ENCODE data around the gene TRDN. TPM values are rescaled to one million over a fixed set of nuclear protein-coding genes. Genes with fewer than 3 reads are reported as not detected.
"Not testable (repeated sequence)": the region's sequence is repeated elsewhere in the genome, so short reads cannot be mapped to it uniquely, and the experiment has no call there.

The TRDN gene
- total RNA-seq, 2 experiments from 2014 or later = not detected

DNA sequence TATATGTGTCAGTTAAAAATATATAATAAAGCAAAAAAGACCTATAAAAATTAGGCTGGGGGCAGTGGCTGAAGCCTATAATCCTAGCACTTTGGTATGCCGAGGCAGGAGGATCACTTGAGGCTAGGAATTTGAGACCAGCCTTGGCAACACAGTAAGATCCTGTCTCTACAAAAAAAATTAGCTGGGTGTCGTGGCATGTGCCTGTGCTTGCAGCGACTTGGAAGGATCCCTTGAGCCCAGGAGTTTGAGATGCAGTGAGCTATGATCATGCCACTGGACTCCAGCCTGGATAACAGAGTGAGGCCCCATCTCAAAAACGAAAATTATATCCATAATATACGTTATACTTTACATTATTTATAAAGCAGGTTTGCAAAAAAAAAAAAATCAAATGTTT lies 20.7 kb downstream of the TRDN start:
- POLR2A ChIA-PET = no interaction called here
- Mint-ChIP-seq H3K4me3 (no peak overlapping the region), H3K27ac (no peak overlapping the region), H3K36me3 (ENCODE audit: low read depth) (no peaks in the 10 kb centered on the region), H3K9me3 (no peaks in the 10 kb centered on the region), H3K4me1 (no peaks in the 10 kb centered on the region), H3K27me3 (no peaks in the 10 kb centered on the region)
- DNase-seq = no peak
- CTCF ChIA-PET = no interaction called here

DNA sequence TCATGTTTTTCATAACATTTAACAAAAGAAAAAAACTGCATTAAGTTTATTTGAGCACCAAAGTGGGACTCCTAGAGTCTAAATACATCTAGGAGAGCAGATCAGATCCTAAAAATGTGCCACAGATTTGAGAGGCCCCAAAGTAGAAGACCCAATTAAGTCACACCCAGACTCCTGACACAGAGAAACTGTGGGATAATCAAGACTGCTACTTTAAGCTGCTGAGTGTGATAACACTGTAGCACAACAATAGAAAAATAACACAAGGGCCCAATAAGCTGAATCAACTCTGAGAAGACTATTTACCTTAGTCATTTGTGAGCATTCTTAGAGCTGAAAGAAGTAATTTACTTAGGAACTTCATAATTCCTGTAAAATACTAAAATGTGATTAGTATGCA lies 26.0 kb downstream of the TRDN start:
- no peaks in the 10 kb centered on the region for H3K9me3 Mint-ChIP-seq
- H3K27me3 Mint-ChIP-seq = no peaks in the 10 kb centered on the region
- no peak overlapping the region for H3K4me3 Mint-ChIP-seq
- H3K4me1 Mint-ChIP-seq = no peaks in the 10 kb centered on the region
- H3K27ac Mint-ChIP-seq = no peak overlapping the region
- ChIA-PET CTCF (no interaction called here), POLR2A (no interaction called here)
- DNase-seq = no peak
- H3K36me3 Mint-ChIP-seq (ENCODE audit: low read depth) = no peaks in the 10 kb centered on the region

DNA sequence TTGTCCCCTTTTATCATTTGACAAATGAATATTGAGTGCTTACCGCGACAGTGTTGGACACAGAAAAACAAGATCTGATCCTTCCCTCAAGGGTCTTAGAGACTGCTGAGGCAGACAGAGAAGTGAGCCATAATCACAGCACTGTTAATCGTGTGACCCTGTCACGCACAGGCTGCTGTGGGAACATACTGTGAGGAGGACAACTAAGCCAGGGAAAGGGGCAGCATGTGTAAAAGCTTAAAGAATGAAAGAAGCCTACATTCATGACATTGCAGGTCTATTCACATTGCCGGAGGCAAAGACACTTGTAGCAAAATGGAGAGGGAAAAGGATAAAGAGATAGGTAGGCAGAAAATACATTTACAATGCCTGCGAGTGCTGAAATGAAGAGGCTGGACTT lies 32.7 kb downstream of the TRDN start:
- Mint-ChIP-seq H3K27ac (no peak overlapping the region), H3K9me3 (no peaks in the 10 kb centered on the region), H3K4me3 (no peak overlapping the region), H3K27me3 (no peaks in the 10 kb centered on the region), H3K4me1 (no peaks in the 10 kb centered on the region), H3K36me3 (ENCODE audit: low read depth) (no peaks in the 10 kb centered on the region)
- CTCF ChIA-PET = no interaction called here
- POLR2A ChIA-PET = no interaction called here
- no peak for DNase-seq

DNA sequence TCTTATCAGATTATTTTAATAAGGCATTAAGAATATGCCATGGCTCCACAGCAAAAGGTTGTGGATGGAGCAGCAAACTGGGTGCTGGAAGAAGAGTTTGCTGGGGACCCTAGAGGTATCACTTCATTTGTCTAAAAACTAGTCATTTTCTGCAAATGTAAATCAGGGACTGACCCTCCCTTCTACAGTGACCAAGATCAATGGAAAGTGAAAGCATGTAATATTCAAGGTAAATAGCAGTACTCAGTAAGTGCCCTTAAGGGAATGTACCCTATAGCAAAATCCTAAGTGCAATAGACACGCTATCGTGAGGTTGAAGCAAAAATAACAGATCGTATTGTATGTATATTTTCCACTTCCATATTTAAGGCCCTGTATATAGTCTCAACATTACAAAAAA lies 38.7 kb downstream of the TRDN start:
- no peak overlapping the region for H3K4me3 Mint-ChIP-seq
- H3K36me3 Mint-ChIP-seq (ENCODE audit: low read depth) = no peaks in the 10 kb centered on the region
- H3K27ac Mint-ChIP-seq = no peak overlapping the region
- no peaks in the 10 kb centered on the region for H3K27me3 Mint-ChIP-seq
- ChIA-PET CTCF (no interaction called here), POLR2A (no interaction called here)
- no peaks in the 10 kb centered on the region for H3K4me1 Mint-ChIP-seq
- H3K9me3 Mint-ChIP-seq = no peaks in the 10 kb centered on the region
- no peak for DNase-seq

DNA sequence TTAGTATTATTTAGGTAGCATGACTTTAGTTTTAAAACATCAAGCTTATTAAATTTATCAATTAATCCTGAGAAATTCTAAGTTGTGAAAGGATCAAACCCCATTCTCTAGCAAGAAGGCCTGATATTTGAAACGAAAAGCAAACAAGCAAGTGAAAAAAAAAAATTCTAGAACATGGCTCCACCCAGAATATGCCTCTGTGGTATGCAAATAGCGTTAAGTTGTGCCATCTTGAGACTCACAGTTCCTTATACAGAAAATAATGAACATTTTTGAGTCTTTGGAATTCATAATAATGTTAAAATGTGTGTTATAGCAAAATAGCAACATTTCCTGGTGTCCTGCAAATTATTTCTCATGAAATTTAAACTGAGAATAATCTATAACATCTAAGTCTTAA lies 42.0 kb downstream of the TRDN start:
- no peaks in the 10 kb centered on the region for H3K9me3 Mint-ChIP-seq
- H3K27me3 Mint-ChIP-seq = no peaks in the 10 kb centered on the region
- no peak overlapping the region for H3K27ac Mint-ChIP-seq
- no peaks in the 10 kb centered on the region for H3K36me3 Mint-ChIP-seq (ENCODE audit: low read depth)
- no peak overlapping the region for H3K4me3 Mint-ChIP-seq
- CTCF ChIA-PET = no interaction called here
- no peaks in the 10 kb centered on the region for H3K4me1 Mint-ChIP-seq
- POLR2A ChIA-PET = no interaction called here
- no peak for DNase-seq

DNA sequence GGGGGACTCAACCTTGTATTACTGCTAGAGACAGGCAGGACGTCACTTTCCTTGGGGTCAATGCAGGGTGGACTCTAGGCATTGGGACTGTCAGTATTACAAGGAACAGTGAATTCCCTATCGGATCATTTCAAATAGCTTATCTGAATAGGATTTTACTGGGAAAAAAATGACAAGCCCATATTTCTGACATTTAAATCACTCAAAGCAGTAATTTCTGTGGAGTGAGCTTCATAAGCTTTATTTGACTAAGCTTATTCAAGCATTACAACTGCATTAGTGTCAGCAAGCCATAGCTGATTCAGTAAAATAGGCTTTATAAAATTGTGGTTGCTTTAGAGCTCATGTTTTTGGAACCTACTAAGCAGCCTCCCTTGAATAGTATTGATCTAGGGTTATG lies 44.3 kb downstream of the TRDN start:
- no peak for DNase-seq
- H3K4me1 Mint-ChIP-seq = no peaks in the 10 kb centered on the region
- H3K9me3 Mint-ChIP-seq = no peaks in the 10 kb centered on the region
- POLR2A ChIA-PET = no interaction called here
- no peak overlapping the region for H3K27ac Mint-ChIP-seq
- H3K4me3 Mint-ChIP-seq = no peak overlapping the region
- H3K36me3 Mint-ChIP-seq (ENCODE audit: low read depth) = no peaks in the 10 kb centered on the region
- CTCF ChIA-PET = no interaction called here
- no peaks in the 10 kb centered on the region for H3K27me3 Mint-ChIP-seq

DNA sequence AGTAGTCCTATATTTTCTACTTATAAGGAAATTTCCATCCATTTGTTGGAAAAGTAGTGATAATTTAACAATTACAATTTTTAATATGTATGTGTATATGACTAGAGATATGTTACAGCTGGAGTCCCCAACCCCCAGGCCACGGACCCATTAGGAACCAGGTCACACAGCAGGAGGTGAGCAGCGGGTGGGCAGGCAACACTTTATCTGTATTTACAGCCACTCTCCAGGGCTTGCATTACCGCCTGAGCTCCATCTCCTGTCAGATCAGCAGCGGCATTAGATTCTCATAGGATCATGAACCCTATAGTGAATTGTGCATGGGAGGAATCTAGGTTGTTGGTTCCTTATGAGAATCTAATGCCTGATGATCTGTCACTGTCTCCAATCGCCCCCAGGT lies 46.8 kb downstream of the TRDN start:
- H3K4me1 Mint-ChIP-seq = no peaks in the 10 kb centered on the region
- H3K27ac Mint-ChIP-seq = no peak overlapping the region
- no peaks in the 10 kb centered on the region for H3K36me3 Mint-ChIP-seq (ENCODE audit: low read depth)
- ChIA-PET CTCF (interaction anchor here (0.5 kb wide), 1 partner anchor 24 kb away, joined by 3 read pairs; no protein-coding TSS in a partner anchor), POLR2A (no interaction called here)
- H3K9me3 Mint-ChIP-seq = no peaks in the 10 kb centered on the region
- H3K4me3 Mint-ChIP-seq = no peak overlapping the region
- no peaks in the 10 kb centered on the region for H3K27me3 Mint-ChIP-seq
- no peak for DNase-seq

DNA sequence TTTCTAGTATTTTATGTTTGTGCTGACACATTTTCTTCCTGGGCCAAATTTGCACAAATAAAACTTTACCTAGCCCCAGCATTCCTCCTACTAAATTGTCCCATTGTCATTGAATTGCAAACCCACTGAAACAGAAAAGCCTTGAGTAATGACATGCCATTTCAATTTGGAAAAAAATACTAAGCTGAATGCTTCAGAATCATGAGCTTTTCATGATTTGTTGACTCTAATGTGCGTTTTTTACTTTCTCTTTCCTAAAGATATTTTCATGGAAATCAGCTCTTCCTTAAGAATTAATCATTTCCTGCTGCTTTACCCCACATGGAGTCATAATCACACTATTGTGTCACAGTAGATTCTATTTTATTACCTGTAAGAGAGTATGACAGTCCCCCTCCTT lies 47.4 kb downstream of the TRDN start:
- Mint-ChIP-seq H3K27ac (no peak overlapping the region), H3K4me3 (no peak overlapping the region), H3K9me3 (no peaks in the 10 kb centered on the region), H3K36me3 (ENCODE audit: low read depth) (no peaks in the 10 kb centered on the region), H3K27me3 (no peaks in the 10 kb centered on the region), H3K4me1 (no peaks in the 10 kb centered on the region)
- ChIA-PET POLR2A (no interaction called here), CTCF (no interaction called here)
- no peak for DNase-seq

DNA sequence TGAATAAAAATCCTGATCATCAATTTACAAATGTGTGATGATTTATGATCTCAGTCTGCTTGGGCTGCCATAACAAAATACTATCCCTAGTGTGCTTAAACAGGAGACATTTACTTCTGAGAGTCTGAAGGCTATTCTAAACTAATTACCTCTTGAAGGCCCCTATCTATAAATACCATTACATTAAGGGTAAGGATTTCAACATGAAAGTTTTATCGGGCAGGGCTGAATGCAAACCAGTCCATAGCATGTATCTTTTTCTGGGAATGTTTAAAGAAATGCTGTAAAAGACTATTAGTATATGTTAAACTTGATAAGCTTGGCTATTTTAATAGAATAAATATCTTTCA lies 48.2 kb downstream of the TRDN start:
- Mint-ChIP-seq H3K27ac (no peak overlapping the region), H3K4me1 (no peaks in the 10 kb centered on the region), H3K27me3 (no peaks in the 10 kb centered on the region), H3K36me3 (ENCODE audit: low read depth) (no peaks in the 10 kb centered on the region), H3K4me3 (no peak overlapping the region), H3K9me3 (no peaks in the 10 kb centered on the region)
- ChIA-PET POLR2A (no interaction called here), CTCF (no interaction called here)
- no peak for DNase-seq

DNA sequence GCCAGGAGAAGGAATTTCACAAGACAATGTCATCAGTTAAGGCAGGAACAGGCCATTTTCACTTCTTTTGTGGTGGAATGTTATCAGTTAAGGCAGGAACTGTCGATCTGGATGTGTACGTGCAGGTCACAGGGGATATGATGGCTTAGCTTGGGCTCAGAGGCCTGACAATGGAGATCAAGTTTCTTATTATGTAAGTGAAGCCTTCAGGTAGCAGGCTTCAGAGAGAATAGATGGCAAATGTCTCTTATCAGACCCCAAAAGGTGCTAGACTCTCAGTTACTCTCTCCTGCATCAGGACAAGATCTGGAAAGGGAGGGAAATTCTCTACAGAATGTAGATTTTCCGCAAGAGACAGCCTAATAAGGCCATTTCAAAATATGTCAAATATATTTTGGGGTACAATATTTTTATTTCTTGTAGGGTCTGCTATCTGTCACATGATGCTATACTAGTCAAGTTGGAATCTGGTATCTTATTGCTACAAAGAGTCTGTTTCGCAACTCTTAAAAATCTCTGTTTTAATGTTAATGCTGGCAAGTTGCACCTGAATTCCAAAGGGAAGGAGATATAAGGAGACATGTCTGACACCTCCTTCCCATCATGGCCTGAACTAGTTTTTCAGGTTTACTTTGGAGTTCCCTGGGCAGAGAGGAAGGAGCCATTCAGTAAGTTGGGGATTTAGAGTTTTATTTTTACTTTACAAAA lies 48.8 kb downstream of the TRDN start:
- H3K4me1 Mint-ChIP-seq = no peaks in the 10 kb centered on the region
- no peak overlapping the region for H3K4me3 Mint-ChIP-seq
- H3K36me3 Mint-ChIP-seq (ENCODE audit: low read depth) = no peaks in the 10 kb centered on the region
- H3K27ac Mint-ChIP-seq = no peak overlapping the region
- H3K27me3 Mint-ChIP-seq = no peaks in the 10 kb centered on the region
- POLR2A ChIA-PET = no interaction called here
- no peak for DNase-seq
- CTCF ChIA-PET = no interaction called here
- H3K9me3 Mint-ChIP-seq = no peaks in the 10 kb centered on the region

DNA sequence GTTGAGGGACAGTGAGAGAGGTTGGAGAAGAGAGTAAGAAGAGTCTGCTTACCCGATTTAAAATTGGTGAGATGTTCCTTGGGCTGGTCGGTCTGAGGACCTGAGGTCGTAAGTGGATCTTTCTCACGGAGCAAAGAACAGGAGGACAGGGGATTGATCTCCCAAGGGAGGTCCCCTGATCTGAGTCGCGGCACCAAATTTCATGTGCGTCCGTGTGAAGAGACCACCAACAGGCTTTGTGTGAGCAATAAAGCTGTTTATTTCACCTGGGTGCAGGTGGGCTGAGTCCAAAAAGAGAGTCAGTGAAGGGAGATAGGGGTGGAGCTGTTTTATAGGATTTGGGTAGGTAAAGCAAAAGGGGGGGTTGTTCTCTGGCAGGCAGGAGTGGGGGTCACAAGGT lies 49.3 kb downstream of the TRDN start:
- H3K27ac Mint-ChIP-seq; H3K27me3 Mint-ChIP-seq; H3K36me3 Mint-ChIP-seq (ENCODE audit: low read depth); CTCF ChIA-PET; H3K4me3 Mint-ChIP-seq; H3K4me1 Mint-ChIP-seq; POLR2A ChIA-PET; H3K9me3 Mint-ChIP-seq; DNase-seq: not testable (repeated sequence)

DNA sequence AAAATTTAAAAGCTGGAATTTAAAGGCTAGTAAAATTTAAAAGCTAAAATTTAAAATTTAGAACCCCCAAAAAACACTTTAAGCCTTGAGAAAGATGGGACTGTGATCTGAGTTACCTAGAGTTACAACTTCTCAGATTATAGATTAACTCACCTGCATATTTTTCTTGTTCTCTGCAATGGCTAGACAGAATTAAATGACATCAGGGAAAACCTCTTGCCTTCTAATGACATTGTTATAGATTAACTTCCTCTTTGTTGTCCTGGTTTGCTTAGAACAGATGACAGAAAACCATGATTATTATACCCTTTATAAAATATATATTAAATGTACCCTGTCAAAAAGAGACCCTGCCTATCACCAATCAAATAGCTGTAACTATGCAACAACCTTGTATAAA lies 56.4 kb downstream of the TRDN start:
- no peak for DNase-seq
- peaks cover 2% of the 10 kb centered on the region for H3K9me3 Mint-ChIP-seq
- CTCF ChIA-PET = no interaction called here
- no peak overlapping the region for H3K4me3 Mint-ChIP-seq
- H3K36me3 Mint-ChIP-seq (ENCODE audit: low read depth) = no peaks in the 10 kb centered on the region
- no peaks in the 10 kb centered on the region for H3K4me1 Mint-ChIP-seq
- POLR2A ChIA-PET = interaction anchor here (0.6 kb wide), 1 partner anchor 808 kb away, joined by 3 read pairs; no protein-coding TSS in a partner anchor
- no peak overlapping the region for H3K27ac Mint-ChIP-seq
- H3K27me3 Mint-ChIP-seq = no peaks in the 10 kb centered on the region

DNA sequence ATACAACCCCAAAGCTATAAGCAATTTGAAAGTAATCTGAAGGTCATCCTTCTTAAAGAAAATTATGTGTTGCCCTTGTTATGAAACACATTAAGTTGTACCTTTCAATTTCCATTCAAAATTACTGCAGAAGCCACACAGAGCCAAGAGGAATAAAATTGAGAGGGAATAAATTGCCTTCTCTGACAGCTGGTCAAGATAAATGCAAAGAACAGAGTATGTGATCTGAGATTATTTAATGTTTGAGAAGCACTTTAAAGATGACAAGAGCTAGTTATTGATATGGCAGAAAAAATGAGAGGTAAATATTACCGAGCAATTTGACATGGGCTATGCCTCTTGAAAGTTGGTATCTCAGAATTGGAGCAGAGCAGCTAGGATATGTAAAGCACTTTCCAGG lies 61.6 kb downstream of the TRDN start:
- Mint-ChIP-seq H3K9me3 (no peaks in the 10 kb centered on the region), H3K4me1 (no peaks in the 10 kb centered on the region), H3K27me3 (no peaks in the 10 kb centered on the region), H3K27ac (no peak overlapping the region), H3K36me3 (ENCODE audit: low read depth) (no peaks in the 10 kb centered on the region), H3K4me3 (no peak overlapping the region)
- POLR2A ChIA-PET = no interaction called here
- no peak for DNase-seq
- CTCF ChIA-PET = no interaction called here

DNA sequence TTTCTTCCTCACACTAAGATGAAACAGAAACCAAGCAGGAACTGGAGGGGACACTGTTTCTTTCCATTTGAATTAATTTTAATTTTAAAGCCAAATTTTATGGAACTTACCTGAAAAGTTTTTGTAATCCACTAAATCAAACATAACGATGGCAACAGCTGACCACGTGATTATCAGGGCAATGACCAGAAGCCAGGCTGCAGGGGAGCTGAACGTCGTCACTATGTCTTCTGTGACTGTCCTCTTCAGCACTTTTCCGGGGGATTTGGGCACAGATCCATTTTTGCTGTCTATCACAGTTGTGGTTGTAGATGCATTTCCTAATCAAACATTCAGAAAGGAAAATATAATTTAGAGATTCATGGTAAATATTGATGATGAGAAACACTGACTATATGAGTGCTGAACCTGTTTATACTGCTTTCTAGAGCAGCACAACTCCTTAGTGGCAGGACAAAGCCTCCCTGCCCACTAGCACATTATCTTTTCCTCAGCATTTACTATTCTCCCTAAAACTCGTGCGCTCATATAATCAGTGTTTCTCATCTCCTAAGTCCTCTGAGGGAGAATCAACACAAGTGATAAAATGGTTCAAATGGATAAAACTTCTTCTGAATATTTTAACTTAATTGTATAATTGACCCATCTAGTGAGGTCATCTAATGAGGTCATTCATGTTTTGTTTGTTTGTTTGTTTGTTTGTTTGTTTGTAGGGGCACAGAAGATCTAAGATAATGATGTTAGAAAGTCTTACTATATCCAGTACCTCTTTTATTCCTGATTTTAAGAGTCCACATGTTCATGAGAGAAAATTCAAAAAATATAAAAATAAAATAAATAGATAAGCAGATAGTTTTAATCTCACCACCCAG lies 65.7 kb downstream of the TRDN start:
- Mint-ChIP-seq H3K4me3 (no peak overlapping the region), H3K27me3 (no peaks in the 10 kb centered on the region), H3K4me1 (no peaks in the 10 kb centered on the region), H3K36me3 (ENCODE audit: low read depth) (no peaks in the 10 kb centered on the region), H3K9me3 (no peaks in the 10 kb centered on the region), H3K27ac (no peak overlapping the region)
- no peak for DNase-seq
- ChIA-PET CTCF (no interaction called here), POLR2A (no interaction called here)

Data from activated CD4-positive, alpha-beta T cell treated with anti-CD3 and anti-CD28 coated beads, Interleukin-2, amount 10 ng/mL, durations not matched to agents 7 days and 5 days (primary cell).